ENCODE data around the gene MRPS2.
"Not testable (repeated sequence)": the region's sequence is repeated elsewhere in the genome, so short reads cannot be mapped to it uniquely, and the experiment has no call there.

The MRPS2 gene

GRCh38 chr9:135534826-135535225, 34.3 kb downstream of the MRPS2 start:
- DNase-seq = not testable (repeated sequence)

DNA sequence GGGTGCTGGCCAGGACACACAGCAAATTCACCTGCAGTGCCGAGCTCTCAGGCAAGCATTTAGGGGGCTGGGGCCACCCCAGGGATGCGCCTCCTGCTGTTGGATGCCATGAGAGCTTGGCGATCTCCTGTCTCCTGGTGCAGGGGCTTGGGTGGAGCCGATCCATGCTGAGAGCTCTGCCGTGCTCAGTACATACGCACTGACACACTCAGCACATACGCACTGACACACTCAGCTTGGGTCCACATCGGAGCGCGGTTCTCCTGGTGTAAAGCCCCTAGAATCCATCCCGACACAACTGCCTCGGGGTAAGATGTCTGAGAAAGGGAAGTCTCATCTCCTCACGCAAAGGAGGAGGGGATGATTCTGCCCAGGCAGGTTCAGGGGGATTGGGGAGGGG, 35.1 kb downstream of the MRPS2 start:
- not testable (repeated sequence) for DNase-seq

DNA sequence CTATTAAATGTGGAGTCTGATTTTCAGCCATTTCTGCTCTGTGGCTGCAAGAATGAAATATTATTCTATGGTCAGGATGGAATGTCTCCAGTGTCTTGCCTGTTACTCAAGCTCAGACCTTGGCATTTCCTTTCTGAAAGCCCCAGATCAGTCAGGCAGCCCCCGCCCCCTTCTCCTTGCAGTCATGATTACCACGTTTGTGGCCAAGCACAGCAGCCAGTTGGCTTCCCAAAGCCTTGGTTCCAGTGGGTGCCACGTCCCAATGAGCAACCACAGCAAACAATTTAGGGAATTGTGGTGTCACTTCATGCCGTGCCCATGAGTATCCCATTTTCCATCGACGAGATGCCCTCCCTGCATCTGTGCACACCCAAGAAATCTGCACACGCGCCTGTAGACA, 35.7 kb downstream of the MRPS2 start:
- no peak for DNase-seq

DNA sequence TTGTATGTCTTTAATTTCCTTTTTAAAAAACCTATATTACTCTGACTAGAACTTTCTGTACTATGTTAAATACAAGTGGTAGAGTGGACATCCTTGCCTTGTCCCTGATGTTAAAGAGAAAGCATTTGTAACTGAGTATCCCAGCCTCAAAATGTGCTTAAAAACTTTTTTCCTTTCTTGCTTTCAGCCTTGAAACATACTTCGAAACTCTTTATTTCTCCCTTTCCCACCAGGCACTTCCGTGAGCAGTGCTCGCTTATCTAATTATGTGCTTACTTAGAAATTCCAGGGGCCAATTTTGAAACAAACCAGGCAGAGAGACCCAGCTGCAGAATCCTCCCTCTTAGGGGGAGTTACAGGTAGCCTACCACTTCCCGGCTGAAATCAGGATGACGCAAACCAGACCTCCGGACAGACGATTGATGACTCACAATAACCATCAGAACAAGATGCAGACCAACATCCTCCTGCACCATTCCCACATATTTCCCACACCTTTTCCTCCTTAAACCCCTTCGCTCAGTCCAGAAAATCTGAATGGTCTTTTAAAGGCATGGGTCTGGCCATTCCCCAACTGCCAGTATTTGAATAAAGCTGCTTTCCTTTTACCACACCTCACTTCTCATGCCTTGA, 42.9 kb downstream of the MRPS2 start:
- not testable (repeated sequence) for DNase-seq

DNA sequence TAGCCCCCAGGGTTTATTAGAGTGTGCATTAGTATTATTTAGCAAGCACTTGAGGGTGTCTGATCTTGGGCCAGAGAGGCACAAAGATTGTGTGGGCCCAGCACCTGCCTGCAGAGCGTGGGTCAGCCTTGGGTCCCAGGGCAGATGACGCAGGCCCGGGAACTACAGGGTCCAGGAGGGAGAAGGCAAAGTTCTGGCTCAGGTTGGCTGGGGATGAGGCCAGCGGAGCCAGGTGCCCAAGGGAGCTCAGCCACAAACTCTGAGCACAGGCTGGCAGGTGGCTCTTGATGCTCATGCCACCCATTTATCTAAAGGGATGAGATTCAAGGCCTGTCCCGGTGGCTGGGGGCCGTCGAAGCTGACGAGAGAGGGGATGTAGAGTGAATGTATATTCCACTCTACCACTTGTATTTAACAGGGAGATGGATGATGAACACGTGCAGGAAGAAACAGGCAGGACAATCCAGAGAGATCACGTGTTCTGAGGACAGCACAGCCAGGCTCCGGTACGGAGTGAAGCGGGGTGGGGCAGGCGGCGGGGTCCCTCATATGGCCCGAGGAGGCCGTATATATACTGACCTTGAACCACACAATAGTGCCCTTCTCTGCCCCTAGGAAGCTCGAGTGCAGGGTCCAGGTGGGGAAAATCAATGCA, 44.6 kb downstream of the MRPS2 start:
- DNase-seq = no peak

DNA sequence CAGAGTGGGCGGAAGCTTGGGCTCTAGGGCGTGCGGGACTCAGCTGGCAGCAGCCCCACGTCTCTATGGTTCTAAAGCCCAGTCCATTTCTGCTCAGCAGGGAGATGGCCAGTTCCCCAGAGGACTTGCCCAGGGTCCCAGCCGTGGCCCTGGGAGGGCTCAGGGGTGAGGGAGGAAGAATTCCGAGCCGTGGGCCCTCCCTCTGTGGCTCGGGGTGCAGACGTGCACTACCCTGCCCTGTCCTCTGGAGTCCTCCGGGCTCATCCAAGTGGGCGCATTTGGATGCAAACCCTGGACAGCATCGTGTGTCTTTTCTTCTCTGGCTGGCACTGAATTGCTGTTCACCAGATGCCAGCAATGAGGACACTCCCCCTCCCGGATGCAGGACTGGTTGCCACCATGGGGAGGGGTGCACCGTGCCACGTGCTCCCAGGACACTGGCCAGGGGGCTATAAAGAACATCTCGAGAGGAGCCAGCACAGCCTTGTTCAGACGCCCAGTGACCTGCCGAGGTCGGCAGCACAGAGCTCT, 45.2 kb downstream of the MRPS2 start, which contains the start of gene OBP2A:
TSS of gene OBP2A (plus strand) at position 481 of the 531 bp plus-strand sequence. CDS start 55 bp downstream, outside the sequence.
- DNase-seq = not testable (repeated sequence)

- not testable (repeated sequence) for DNase-seq
Measured at GRCh38 chr9:135546792-135547617, 46.5 kb downstream of the MRPS2 start.

DNA sequence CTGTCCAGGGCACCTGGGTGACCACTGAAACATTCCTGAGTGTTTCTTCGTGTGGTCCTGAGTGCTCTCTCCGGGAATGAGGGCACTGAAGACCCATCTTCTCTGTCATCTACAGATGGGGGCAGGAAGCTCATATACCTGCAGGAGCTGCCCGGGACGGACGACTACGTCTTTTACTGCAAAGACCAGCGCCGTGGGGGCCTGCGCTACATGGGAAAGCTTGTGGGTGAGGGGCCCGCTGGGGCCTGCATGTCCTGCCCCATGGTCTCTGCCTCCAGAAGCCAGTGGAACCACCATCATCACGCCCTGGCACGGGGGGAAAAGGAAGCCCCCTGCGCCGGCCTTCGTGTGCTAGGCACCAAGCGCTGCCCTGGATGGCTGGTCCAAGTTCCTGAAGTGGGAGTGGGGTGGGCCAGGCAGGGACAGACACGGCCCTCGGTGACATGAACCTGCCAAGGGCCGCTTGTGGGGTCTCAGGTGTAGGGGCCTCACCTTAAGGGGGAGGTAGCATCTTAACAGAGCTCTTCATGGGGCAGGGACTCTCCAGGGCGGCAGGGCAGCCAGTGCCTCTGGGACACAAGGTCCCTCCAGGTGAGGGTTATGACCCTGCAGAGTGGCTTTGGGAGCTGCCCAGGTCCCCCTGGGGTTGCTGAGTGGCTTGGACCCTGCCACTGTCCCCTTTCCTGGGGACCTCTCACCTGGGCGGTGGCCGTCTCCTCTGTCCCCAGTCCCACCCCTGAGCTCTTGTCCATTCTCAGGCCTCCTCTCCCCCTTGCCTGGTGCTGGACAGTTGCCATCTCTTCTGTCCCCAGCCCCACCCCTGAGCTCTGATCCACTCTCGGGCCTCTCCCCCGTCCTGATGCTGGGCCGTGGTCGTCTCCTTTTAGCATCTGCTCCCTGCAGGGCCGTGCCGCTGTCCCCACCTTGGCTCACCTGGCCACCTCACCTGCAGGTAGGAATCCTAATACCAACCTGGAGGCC, 47.6 kb downstream of the MRPS2 start:
- DNase-seq = no peak

DNA sequence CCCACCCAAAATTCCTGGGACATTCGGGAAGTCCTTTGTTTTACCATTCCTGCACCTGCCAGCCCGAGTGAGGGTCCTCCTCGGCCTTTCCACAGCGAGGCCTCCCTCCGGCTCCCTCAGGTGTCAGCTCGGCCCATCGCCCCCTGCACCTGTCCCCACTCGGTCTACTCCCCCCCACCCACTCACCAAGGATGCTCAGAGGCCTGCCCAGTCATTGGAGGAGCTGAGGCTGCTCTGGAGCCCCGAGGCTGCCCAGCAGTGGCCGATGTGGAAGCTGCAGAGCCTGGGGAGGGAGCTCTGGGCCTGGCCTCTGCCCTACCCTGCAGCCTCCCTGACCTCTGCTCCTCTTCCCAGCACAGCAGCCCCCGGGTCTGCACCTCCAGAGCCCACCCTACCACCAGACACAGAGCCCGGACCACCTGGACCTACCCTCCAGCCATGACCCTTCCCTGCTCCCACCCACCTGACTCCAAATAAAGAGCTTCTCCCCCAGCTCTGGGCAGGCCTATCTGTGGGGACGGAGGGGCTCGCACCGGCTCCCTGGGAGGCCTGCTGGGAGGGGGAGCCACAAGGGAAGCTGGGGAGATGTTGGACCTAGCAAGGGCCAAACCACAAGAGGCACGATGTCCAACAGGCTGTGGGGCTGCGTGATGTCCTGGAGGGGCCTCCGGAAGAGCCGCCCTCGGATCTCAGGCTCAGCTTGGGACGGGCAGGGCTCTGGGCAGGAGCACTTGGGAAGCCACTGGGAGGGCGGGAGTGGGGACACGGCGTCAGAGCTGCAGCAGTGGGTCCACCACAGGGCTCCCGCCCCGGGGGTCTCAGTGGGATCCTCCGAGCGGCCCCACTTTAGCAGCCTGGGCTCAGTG, 49.2 kb downstream of the MRPS2 start:
- DNase-seq = not testable (repeated sequence)

DNA sequence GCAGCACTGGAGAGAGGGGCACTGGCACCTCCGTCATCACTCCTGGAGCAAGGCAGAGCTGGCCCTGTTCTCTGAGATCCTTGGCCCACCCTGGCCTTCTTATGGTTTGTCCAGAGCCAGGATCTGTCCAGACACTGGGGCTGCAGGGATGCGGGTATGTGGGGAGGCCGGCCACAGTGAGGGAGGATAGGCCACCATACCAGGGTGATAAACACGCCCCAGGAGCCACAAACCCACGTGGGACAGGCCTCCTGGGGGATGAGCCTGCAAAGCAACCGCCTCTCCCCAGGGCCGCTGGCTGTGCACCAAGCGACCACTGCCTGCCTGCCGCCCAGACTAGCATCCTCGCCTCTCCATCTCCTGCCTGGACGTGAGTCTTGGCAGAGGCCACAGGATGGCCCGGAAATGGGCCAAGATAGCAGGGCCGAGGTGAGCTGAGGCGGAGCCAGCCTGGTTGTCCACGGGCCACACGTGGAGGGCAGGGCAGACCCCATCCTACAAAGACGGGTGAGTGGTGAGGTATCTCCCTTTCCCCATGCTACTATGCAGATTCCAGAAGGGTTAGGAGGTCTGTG, 49.9 kb downstream of the MRPS2 start:
- no peak for DNase-seq

- DNase-seq = no peak
Measured at GRCh38 chr9:135551031-135551430, 50.5 kb downstream of the MRPS2 start.

DNA sequence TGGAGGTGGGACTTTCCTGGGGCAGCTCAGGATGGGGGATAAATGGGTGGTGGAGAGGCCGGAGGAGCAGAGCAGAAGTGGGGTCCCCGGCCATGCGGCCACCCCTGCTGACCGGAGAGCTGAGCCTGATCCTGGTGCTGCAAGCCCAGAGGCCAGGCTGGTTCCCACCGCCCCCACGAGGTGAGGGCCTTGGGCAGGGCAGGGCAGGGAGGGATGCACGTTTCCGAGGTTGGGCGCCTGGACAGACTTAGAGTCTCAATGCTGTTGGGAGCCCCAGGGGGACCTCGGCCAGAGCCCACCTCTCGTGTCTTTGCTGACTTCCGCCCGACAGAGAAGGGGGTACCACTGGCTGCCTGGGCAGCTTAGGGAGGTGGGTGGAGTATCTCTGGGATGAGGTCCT, 51.0 kb downstream of the MRPS2 start:
- no peak for DNase-seq

- no peak for DNase-seq
Measured at GRCh38 chr9:135552021-135552697, 51.7 kb downstream of the MRPS2 start.

DNA sequence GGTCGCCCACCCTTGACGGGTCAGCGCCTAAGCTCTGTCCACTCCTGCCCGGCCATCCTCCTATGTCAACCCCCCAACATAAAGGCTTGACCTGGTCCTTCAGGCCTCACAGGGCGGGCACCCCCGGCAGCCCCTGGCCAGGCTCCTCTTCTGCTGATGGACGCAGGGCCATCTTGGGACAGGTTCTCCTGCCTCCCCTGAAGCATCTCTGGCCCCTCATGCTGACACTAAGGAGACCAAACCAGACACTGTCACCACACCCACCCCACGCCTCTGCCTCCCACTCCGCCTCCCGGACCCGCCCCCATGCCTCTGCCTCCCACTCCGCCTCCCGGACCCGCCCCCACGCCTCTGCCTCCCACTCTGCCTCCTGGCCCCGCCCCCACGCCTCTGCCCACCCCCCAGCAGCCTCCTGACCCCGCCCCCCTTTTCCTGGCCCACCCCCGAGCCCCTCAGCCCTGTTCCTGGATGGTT, 52.3 kb downstream of the MRPS2 start:
- no peak for DNase-seq
